ENCODE measurements around the gene REG1A.

Gene REG1A

DNA sequence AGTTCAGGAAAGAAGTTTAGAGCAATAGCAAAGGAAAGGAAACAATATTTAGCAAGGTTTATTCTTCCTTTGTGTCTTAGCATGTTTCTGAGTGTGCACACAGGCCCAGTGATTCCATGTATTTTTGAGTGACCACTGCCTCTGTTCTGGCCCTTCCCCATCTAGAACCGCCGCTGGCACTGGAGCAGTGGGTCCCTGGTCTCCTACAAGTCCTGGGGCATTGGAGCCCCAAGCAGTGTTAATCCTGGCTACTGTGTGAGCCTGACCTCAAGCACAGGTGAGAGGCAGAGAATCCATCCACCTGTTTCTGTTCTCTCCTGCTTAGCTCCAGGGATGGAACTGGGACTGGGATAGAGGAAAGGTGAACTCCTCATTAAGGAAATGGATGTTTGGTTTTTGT, 2.4 kb downstream of the REG1A start:
- no peaks in the 10 kb centered on the region for H3K9me3 ChIP-seq (ENCODE audit: insufficient read depth, low read depth, low read length)
- no peak overlapping the region for H3K9ac ChIP-seq (ENCODE audit: low read depth, low read length, poor library complexity, severe bottlenecking)
- H2AFZ ChIP-seq (ENCODE audit: low read length), result no peak overlapping the region
- TF ChIP-seq EZH2phosphoT487 (IDR thresholded peaks at IDR 0.05; ENCODE audit: borderline replicate concordance), result no peak
- TF ChIP-seq, protein P1, sequence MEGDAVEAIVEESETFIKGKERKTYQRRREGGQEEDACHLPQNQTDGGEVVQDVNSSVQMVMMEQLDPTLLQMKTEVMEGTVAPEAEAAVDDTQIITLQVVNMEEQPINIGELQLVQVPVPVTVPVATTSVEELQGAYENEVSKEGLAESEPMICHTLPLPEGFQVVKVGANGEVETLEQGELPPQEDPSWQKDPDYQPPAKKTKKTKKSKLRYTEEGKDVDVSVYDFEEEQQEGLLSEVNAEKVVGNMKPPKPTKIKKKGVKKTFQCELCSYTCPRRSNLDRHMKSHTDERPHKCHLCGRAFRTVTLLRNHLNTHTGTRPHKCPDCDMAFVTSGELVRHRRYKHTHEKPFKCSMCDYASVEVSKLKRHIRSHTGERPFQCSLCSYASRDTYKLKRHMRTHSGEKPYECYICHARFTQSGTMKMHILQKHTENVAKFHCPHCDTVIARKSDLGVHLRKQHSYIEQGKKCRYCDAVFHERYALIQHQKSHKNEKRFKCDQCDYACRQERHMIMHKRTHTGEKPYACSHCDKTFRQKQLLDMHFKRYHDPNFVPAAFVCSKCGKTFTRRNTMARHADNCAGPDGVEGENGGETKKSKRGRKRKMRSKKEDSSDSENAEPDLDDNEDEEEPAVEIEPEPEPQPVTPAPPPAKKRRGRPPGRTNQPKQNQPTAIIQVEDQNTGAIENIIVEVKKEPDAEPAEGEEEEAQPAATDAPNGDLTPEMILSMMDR (conservative IDR thresholded peaks at IDR 0.05; ENCODE audit: low read length), result no peak
- no peaks in the 10 kb centered on the region for H3K36me3 ChIP-seq (ENCODE audit: insufficient read depth, low read length)
- H3K27me3 ChIP-seq (ENCODE audit: insufficient read depth, low read length, poor library complexity, severe bottlenecking), result no peaks in the 10 kb centered on the region
- no peaks in the 10 kb centered on the region for H4K20me1 ChIP-seq (ENCODE audit: insufficient read depth, low read length, poor library complexity, severe bottlenecking)
- H3K4me2 ChIP-seq (ENCODE audit: low read depth, low read length, poor library complexity, severe bottlenecking), result no peak overlapping the region
- no peaks in the 10 kb centered on the region for H3K4me1 ChIP-seq (ENCODE audit: insufficient read depth, low read length, poor library complexity, severe bottlenecking)
- no peaks in the 10 kb centered on the region for H3K9me2 ChIP-seq (replicated peaks; ENCODE audit: low read depth, low read length)
- H3F3A ChIP-seq (ENCODE audit: low read depth), result no peaks in the 10 kb centered on the region
- no peaks in the 10 kb centered on the region for H3K79me2 ChIP-seq (ENCODE audit: insufficient read depth, low read length)
- H3K4me3 ChIP-seq (ENCODE audit: low read length, poor library complexity, severe bottlenecking), result no peak overlapping the region

DNA sequence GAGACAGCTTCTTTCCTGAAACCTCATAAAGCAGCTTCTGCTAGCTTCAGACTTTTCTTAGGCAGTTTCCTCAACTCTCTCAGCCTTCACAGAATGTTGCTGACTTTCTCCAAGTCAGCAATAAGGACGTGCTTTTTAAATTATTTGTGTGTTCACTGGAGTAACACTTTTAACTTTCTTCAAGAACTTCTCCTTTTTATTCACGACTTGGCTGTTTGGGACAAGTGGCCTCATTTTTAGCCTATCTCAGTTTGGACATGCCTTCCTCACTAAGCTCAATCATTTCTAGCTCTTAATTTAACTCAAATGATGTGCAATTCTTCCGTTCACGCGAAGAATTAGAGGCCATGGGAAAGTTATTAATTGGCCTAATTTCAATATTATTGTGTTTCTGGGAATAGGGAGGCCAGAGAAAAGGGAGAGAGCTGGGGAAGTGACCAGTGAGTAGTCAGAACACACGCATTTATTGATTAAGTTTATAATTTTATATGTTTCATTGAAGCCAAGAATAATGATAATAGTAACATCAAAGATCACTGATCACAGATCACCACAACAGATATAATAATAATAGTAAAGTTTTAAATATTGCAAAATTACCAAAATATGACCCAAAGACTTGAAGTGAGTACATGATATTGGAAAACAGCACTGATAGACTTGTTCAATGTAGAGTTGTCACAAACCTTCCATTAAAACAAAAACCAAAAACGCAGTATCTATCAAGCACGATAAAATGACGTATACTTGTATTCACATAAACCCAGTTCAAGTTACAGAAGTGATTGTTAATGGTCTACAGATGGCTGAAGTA, 4.8 kb downstream of the REG1A start:
- H3K9ac ChIP-seq (ENCODE audit: low read depth, low read length, poor library complexity, severe bottlenecking), result no peak overlapping the region
- H3K36me3 ChIP-seq (ENCODE audit: insufficient read depth, low read length), result no peaks in the 10 kb centered on the region
- H3K27me3 ChIP-seq (ENCODE audit: insufficient read depth, low read length, poor library complexity, severe bottlenecking), result no peaks in the 10 kb centered on the region
- no peak overlapping the region for H3K4me3 ChIP-seq (ENCODE audit: low read length, poor library complexity, severe bottlenecking)
- H3K79me2 ChIP-seq (ENCODE audit: insufficient read depth, low read length), result no peaks in the 10 kb centered on the region
- no peaks in the 10 kb centered on the region for H3K4me1 ChIP-seq (ENCODE audit: insufficient read depth, low read length, poor library complexity, severe bottlenecking)
- no peaks in the 10 kb centered on the region for H3F3A ChIP-seq (ENCODE audit: low read depth)
- no peak overlapping the region for H3K4me2 ChIP-seq (ENCODE audit: low read depth, low read length, poor library complexity, severe bottlenecking)
- H4K20me1 ChIP-seq (ENCODE audit: insufficient read depth, low read length, poor library complexity, severe bottlenecking), result no peaks in the 10 kb centered on the region
- no peak overlapping the region for H2AFZ ChIP-seq (ENCODE audit: low read length)
- TF ChIP-seq EZH2phosphoT487 (IDR thresholded peaks at IDR 0.05; ENCODE audit: borderline replicate concordance), result no peak
- TF ChIP-seq, protein P1 (conservative IDR thresholded peaks at IDR 0.05; ENCODE audit: low read length), result no peak
- no peaks in the 10 kb centered on the region for H3K9me2 ChIP-seq (replicated peaks; ENCODE audit: low read depth, low read length)
- no peaks in the 10 kb centered on the region for H3K9me3 ChIP-seq (ENCODE audit: insufficient read depth, low read depth, low read length)

DNA sequence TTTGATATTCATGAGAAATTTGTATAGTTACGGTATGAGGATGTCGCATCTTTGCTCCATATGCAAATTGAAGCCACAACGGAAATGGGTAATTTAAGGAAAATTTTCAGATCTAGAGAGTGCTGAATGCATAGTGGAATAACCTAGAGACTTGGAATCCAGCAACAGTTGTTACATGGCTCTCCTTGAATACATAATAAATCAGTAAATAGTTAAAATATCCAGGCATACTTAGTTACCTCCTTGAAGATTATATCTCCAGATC, 5.4 kb downstream of the REG1A start:
- H3K4me1 ChIP-seq (ENCODE audit: insufficient read depth, low read length, poor library complexity, severe bottlenecking), result no peaks in the 10 kb centered on the region
- H3K4me2 ChIP-seq (ENCODE audit: low read depth, low read length, poor library complexity, severe bottlenecking), result no peak overlapping the region
- no peaks in the 10 kb centered on the region for H3K36me3 ChIP-seq (ENCODE audit: insufficient read depth, low read length)
- H3K9ac ChIP-seq (ENCODE audit: low read depth, low read length, poor library complexity, severe bottlenecking), result no peak overlapping the region
- no peak overlapping the region for H2AFZ ChIP-seq (ENCODE audit: low read length)
- H3K4me3 ChIP-seq (ENCODE audit: low read length, poor library complexity, severe bottlenecking), result no peak overlapping the region
- no peaks in the 10 kb centered on the region for H3K9me3 ChIP-seq (ENCODE audit: insufficient read depth, low read depth, low read length)
- no peaks in the 10 kb centered on the region for H3K79me2 ChIP-seq (ENCODE audit: insufficient read depth, low read length)
- no peaks in the 10 kb centered on the region for H3F3A ChIP-seq (ENCODE audit: low read depth)
- H4K20me1 ChIP-seq (ENCODE audit: insufficient read depth, low read length, poor library complexity, severe bottlenecking), result no peaks in the 10 kb centered on the region
- no peaks in the 10 kb centered on the region for H3K27me3 ChIP-seq (ENCODE audit: insufficient read depth, low read length, poor library complexity, severe bottlenecking)
- H3K9me2 ChIP-seq (replicated peaks; ENCODE audit: low read depth, low read length), result no peaks in the 10 kb centered on the region
- TF ChIP-seq, protein P1 (conservative IDR thresholded peaks at IDR 0.05; ENCODE audit: low read length), result no peak
- no peak for TF ChIP-seq EZH2phosphoT487 (IDR thresholded peaks at IDR 0.05; ENCODE audit: borderline replicate concordance)

Data from Loucy (cell line).